HG03135 (cell line): ENCODE measurements around the gene RAB7A.
A peak's percentile ranks its signal among the peaks of the same experiment; 100 is the strongest.
"Not testable (repeated sequence)": the region's sequence is repeated elsewhere in the genome, so short reads cannot be mapped to it uniquely, and the experiment has no call there.

Experiments
- ATAC-seq: cut with Tn5 transposase; IDR thresholded peaks from one replicate; pipeline ENCODE4 v1.9.1; 2021; ENCODE audit warnings: mild to moderate bottlenecking, moderate library complexity; ENCODE audit not compliant: unreplicated experiment

The RAB7A gene

GRCh38 chr3:128815318-128816064 is 89.5 kb downstream of the RAB7A start:
- no peak for ATAC-seq

- no peak for ATAC-seq
Measured at GRCh38 chr3:128818186-128818787, 92.3 kb downstream of the RAB7A start.

DNA sequence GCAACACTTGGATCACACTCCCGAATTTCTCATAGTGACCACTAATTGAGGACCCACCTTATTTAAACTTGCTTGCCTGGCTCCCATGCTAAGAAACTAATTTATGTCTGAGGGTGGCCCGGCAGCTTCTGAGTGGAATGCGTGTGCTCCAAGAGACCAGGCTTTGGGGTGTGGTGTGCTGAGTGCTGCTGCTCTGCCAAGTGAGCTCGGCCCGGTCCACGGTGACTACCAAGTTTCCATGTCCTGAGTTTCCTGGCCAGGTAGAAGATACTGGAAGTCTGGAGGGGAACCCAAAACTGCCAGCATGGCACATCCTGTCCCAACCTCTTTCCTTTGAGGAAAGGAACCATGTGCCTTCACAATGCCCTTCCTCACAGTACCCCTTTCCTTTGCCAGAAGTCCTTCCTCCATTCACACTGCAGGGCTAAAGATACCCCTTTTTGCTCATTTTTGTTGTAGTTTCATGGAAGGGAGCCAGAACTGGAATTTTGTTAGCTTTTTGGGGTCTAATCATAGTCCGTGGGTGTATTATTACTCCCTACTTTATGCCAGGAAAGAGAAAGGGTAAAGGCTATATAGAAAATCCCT is 94.4 kb downstream of the RAB7A start:
- ATAC-seq: no peak

DNA sequence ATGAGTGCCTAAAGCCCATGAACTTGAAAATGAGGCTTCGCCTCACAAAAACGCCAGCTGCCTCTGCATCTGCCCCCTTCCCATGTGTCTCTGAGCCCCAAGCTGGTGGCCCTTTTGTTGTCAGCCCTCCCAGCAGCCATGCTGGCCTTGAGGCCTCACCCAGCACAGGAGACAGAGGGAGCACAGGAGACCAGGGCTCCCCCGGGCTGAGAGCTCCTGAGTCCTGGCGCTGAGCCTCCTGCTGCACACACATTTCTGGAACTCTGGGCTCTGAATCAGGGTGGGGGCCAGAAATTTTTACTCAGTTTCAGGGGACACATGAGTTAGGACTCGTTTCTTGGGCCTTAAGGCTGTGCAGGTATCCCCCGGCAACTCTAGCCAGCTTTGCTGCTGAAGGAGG is 97.0 kb downstream of the RAB7A start:
- ATAC-seq: no peak

- ATAC-seq: no peak
Measured at GRCh38 chr3:128823631-128824030, 97.6 kb downstream of the RAB7A start.

- no peak for ATAC-seq
Measured at GRCh38 chr3:128824132-128824850, 98.3 kb downstream of the RAB7A start.

DNA sequence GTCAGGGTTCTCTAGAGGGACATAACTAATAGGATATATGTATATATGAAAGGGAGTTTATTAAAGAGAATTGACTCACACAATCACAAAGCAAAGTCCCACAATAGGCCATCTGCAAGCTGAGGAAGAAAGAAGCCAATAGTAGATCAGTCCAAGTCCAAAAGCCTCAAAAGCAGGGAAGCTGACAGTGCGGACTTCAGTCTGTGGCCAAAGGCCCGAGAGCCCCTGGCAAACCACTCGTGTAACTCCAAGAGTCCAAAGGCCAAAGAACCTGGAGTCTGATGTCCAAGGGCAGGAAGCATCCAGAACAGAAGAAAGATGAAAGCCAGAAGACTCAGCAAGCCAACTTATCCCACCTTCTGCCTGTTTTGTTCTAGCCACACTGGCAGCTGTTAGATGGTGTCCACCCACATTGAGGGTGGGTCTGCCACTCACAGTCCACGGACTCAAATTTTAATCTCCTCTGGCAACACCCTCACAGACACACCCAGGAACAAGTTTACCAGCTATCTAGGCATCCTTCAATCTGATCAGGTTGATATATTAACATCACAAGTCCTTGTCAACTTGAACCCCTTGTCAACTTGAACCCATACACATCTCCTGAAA is 99.2 kb downstream of the RAB7A start:
- no peak for ATAC-seq

DNA sequence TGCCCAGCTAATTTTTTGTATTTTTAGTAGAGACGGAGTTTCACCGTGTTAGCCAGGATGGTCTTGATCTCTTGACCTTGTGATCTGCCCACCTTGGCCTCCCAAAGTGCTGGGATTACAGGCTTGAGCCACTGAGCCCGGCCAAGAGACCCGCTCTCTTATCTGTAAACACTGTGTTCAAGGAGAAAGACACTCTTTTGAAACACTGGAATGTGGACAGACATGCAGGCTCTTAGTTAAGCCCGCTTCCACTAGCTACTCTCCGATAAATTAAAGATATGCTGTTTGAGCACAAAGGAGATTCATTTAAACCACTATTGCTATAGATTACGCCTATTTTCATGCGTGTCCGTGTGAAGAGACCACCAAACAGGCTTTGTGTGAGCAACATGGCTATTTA is 103.1 kb downstream of the RAB7A start:
- ATAC-seq: not testable (repeated sequence)

GRCh38 chr3:128829925-128830625 is 104.1 kb downstream of the RAB7A start:
- not testable (repeated sequence) for ATAC-seq

DNA sequence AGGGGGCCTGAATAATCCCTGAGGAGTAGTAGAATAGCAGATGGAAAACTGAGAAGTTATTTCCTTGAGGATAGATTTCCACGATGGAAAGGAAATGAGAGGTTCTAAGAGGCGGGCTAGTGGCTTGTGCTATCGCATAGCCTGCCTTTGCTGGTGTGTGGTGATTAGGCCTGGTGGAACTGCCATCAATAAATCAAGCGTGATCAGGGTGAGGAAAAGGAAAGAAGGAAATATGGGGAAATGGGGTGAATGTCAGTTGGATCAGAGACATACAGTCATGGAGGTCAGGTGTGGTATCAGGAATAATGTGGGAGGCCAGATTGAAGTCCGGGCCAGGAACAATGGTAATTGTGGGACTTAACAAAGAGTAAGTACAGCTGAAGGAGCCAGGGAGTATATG is 104.8 kb downstream of the RAB7A start:
- not testable (repeated sequence) for ATAC-seq

DNA sequence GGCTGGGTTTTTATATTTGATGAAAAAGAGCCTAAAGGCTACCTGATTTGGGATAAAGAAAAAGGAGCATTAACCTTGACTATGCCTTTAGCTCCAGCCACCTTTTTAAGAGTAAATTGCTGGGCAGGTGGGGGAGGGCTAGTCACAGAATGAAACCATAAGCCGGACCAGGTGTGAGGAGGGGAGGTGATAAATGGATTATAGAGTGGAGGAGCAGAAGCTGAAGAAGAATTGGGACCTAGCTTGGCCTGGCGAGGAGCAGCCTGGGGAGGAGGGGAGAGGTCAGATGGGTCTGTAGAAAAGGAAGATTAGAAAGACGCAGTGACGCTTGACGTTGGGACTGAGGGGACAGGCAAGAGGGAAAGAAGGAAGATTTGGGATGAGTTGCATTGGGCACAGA is 107.0 kb downstream of the RAB7A start:
- ATAC-seq: not testable (repeated sequence)

- no peak for ATAC-seq
Measured at GRCh38 chr3:128835096-128835495, 109.1 kb downstream of the RAB7A start.

GRCh38 chr3:128841926-128842920 is 116.2 kb downstream of the RAB7A start:
- ATAC-seq: no peak

DNA sequence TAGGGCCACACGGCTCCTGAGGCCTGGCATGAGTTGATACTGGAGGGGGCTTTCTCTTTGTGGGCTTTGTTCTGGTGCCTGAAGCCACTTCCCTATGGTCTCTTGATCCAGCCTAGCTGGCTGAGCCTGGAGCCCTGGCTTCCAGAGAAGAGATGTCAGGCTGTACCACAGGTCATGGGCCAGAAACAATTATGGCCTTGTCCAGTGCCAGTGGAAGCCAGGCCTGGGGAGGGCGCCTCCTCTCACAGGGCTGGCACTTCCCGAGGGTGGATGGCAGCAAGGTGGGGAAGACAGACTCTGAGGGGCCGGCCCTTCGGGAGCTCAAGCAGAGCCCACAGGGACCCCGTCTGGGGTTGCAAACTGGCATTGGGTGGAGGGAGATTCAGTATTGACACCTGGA is 118.5 kb downstream of the RAB7A start:
- ATAC-seq: no peak

DNA sequence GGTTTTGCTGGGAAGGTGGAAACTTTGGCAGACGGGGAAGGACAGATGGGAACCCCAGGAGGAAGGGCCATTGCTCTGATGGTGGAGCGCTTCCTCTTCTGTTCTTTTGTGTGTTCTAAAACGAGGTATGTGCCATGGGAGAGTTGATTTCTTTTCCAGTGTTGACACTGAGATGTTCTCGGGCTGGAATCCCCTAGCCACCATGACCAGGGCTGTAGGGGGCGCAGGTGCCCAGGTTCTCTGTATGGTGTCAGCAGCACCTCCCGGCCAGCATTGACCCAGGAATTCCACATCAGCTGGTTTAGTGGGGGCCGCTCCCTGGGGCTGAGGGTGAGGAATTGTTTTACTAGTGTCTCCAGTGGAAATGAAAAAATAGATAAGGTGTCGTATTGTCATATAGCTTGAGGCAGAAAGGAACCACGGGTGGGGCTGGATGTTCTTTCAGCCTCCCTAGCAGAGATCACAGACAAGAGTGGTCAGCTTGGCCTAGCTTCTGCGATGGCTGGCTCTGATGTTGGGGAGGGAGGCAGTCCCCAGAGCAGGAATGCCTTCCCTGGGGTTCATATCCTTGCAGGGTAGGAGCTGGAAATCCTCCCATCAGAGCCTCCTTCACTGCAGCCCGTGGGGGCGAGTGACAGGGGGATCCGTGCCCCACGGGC is 119.3 kb downstream of the RAB7A start:
- ATAC-seq: peak; percentile 19

- ATAC-seq: peak; percentile 79
Measured at GRCh38 chr3:128845778-128846485, 119.9 kb downstream of the RAB7A start.

DNA sequence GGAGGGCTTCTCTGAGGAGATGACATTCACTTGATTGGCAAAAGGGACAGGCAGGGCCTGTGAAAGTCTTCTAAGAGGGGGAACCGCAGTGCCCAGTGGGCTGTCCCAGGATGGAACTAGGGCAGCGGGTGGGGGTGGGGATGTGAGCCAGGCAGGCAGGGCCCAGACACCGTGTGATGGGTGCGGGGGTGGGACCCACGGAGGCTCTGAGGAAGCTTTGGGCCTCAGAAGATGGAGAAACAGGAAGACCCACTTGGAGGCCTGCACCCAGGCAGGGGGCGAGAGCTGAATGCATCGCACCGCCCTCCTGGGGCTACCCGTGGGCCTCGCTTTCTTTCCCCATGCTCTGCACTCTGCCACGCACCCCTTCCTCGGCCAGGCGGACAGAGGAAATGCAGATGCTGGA is 120.5 kb downstream of the RAB7A start:
- no peak for ATAC-seq

DNA sequence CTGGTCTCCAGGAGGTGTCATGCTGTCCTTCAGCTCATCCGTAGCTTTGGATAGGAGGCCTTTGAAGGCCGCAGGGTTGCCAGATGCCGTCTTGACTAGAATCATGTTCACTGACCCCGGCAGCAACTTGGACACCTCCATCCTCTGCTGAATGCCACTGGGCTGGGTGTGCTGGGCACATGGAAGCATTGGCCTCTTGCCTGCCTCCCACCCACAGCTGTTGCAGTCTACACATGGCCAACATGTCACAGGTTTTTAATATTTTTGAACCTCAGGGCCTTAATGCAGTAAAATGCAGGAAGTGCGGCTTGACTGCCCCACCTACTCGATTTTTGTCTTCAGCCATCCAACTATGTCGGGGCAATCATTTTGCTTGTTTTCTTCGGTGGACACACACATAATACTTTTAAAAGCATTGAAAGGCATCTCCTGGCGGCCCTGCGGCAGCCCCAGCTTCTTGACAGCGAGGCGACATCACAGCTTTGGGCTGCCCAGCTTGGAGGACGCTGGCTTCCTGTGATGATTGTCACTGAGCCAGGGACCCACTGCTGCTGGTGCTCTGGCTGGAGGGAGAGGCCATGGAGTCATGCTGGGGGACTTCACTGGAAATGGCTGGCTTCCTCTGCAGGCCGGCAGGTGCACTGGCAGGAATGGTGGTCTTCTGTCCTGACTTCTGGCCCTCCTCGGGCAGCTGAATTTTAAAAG is 121.8 kb downstream of the RAB7A start:
- ATAC-seq: no peak
